K562 (cell line): ENCODE results near the gene ASS1. TPM values are rescaled to one million over a fixed set of nuclear protein-coding genes. Genes with fewer than 3 reads are reported as not detected.
A peak's percentile ranks its signal among the peaks of the same experiment; 100 is the strongest.

Experiments used
- ATAC-seq: fragments of 200-7000 bp; cut with Tn5 transposase; 3 replicates; pipeline ENCODE4 v1.9.1; 2020; ENCODE audit warnings: moderate library complexity
- BruUV-seq: library from RNA; stranded (reverse); fragments of 400-500 nt; replicated peaks from 2 replicates; lab custom pipeline; 2021; lab: Mats Ljungman, UMichigan
- CTCF ChIA-PET: fragments of 300-600 bp; formaldehyde crosslinking; extraction: SDS; loops from one replicate; lab custom pipeline; 2021; ENCODE audit warnings: low intra/inter-chr PET ratio; lab: Yijun Ruan, JAX
- POLR2A ChIA-PET: fragments of 300-600, 350-650 bp; sonication (Branson Sonifier 250); formaldehyde crosslinking; extraction: SDS; loops from one replicate; lab custom pipeline; 2021; ENCODE audit warnings: antibody characterized with exemption, inconsistent platforms; lab: Yijun Ruan, JAX
- DNase-seq, 4 experiments: peaks; one replicate each; pipeline versions ENCODE4 v3.0.0 to v3.0.0-alpha.2; 2011 to 2018; ENCODE audit warnings: low spot score in 3 of 4, mixed read lengths in 3 of 4; ENCODE audit errors: extremely low read depth in 1 of 4
- FAIRE-seq: peaks from 2 replicates; lab custom pipeline; 2011; peaks lifted over from hg19 to GRCh38; lab: Jason Lieb, UNC
- H2AFZ ChIP-seq: 2 replicates; pipeline ENCODE4 v1.6.0; 2011; ENCODE audit warnings: low read depth, low read length, control low read depth, inconsistent platforms
- H3K27ac ChIP-seq: fragments of 200-600 bp; 3 replicates; pipeline ENCODE4 v1.8.0; 2011; ENCODE audit warnings: low read depth, mild to moderate bottlenecking, control low read depth, inconsistent platforms, low read length, moderate library complexity, mixed read lengths; ENCODE audit errors: extremely low read depth
- H3K27me3 ChIP-seq, 2 experiments: fragments of 300-600 bp in 1 of 2; 2 replicates in 1 of 2; 3 replicates in 1 of 2; pipeline versions ENCODE4 v1.6.0 to v1.8.0; 2011; ENCODE audit warnings: inconsistent platforms in 2 of 2, low read length in 2 of 2, mild to moderate bottlenecking in 1 of 2, mixed read lengths in 1 of 2, moderate library complexity in 1 of 2; ENCODE audit not compliant: control insufficient read depth in 2 of 2, insufficient read depth in 2 of 2
- H3K36me3 ChIP-seq: fragments of 300-600 bp; 3 replicates; pipeline ENCODE4 v1.8.0; 2011; ENCODE audit warnings: mild to moderate bottlenecking, low read length, inconsistent platforms; ENCODE audit not compliant: control insufficient read depth, insufficient read depth
- H3K4me1 ChIP-seq, 2 experiments: fragments of 200-600 bp in 1 of 2; replicated peaks in 1 of 2; 2 replicates in 1 of 2; 3 replicates in 1 of 2; pipeline versions ENCODE4 v1.5.1 to v1.8.0; 2011; ENCODE audit warnings: inconsistent platforms in 2 of 2, low read length in 2 of 2, mild to moderate bottlenecking in 1 of 2, mixed read lengths in 1 of 2, moderate library complexity in 1 of 2; ENCODE audit not compliant: control insufficient read depth in 2 of 2, insufficient read depth in 2 of 2
- H3K4me2 ChIP-seq: 2 replicates; pipeline ENCODE4 v1.6.1; 2011; ENCODE audit warnings: low read length, control low read depth, inconsistent platforms, mixed read lengths; ENCODE audit not compliant: insufficient read depth
- H3K4me3 ChIP-seq: fragments of 200-600 bp; sonication (generic), shearing (Covaris generic); 2 replicates; pipeline ENCODE4 v1.5.1; 2016; ENCODE audit warnings: control low read depth, inconsistent platforms
- H3K79me2 ChIP-seq: fragments of 200-600 bp; 3 replicates; pipeline ENCODE4 v1.8.0; 2011; ENCODE audit warnings: low read length, inconsistent platforms; ENCODE audit not compliant: control insufficient read depth, insufficient read depth
- H3K9ac ChIP-seq, 2 experiments: 2 replicates each; pipeline versions ENCODE4 v1.6.0 to v1.6.1; 2011; ENCODE audit warnings: low read depth in 2 of 2, low read length in 2 of 2, control low read depth in 1 of 2, inconsistent platforms in 1 of 2, mild to moderate bottlenecking in 1 of 2, mixed read lengths in 1 of 2; ENCODE audit not compliant: insufficient read depth in 1 of 2
- H3K9me1 ChIP-seq: one replicate; pipeline ENCODE4 v1.6.0; 2011; ENCODE audit warnings: inconsistent platforms, mild to moderate bottlenecking, low read length, moderate library complexity; ENCODE audit not compliant: control insufficient read depth, insufficient read depth
- H3K9me3 ChIP-seq: replicated peaks from 2 replicates; pipeline ENCODE4 v1.5.1; 2011; ENCODE audit warnings: low read depth, low read length, inconsistent platforms; ENCODE audit not compliant: control insufficient read depth, insufficient read depth
- H4K20me1 ChIP-seq: replicated peaks from 2 replicates; pipeline ENCODE4 v1.6.1; 2011; ENCODE audit warnings: low read length, inconsistent platforms, mixed read lengths; ENCODE audit not compliant: control insufficient read depth, insufficient read depth
- CTCF ChIP-seq, 3 experiments: IDR thresholded peaks in 2 of 3; conservative IDR thresholded peaks in 1 of 3; 2 replicates each; pipeline ENCODE4 v1.5.1; 2011 to 2012; ENCODE audit warnings: low read length in 3 of 3, mild to moderate bottlenecking in 3 of 3, control low read depth in 2 of 3, improper control_type of control experiment in 1 of 3, inconsistent platforms in 1 of 3, low read depth in 1 of 3, mixed read lengths in 1 of 3, moderate library complexity in 1 of 3; ENCODE audit not compliant: insufficient read depth in 2 of 3
- DEAF1 ChIP-seq: fragments of 450-650 bp; formaldehyde crosslinking; IDR thresholded peaks from 2 replicates; pipeline ENCODE4 v1.4.0; 2020; ENCODE audit warnings: mild to moderate bottlenecking, moderate library complexity
- ERF ChIP-seq: fragments of 450-650 bp; formaldehyde crosslinking; IDR thresholded peaks from 2 replicates; pipeline ENCODE4 v1.4.0; 2020; ENCODE audit warnings: mild to moderate bottlenecking, mixed read lengths
- IFI16 ChIP-seq: fragments of 250-450 bp; sonication (Bioruptor Pico); IDR thresholded peaks from 2 replicates; pipeline ENCODE4 v2.1.2; 2022; ENCODE audit warnings: mild to moderate bottlenecking, inconsistent platforms
- L3MBTL2 ChIP-seq: fragments of 450-650 bp; IDR thresholded peaks from 2 replicates; pipeline ENCODE4 v1.6.1; 2016; ENCODE audit warnings: mild to moderate bottlenecking, moderate library complexity
- MYC ChIP-seq, 2 experiments: fragments of 250-450 bp in 1 of 2; sonication (Bioruptor Pico) in 1 of 2; IDR thresholded peaks; 2 replicates each; pipeline versions ENCODE4 v1.5.1 to v1.6.1; 2012 to 2021; ENCODE audit warnings: low read depth in 2 of 2, borderline replicate concordance in 1 of 2, improper control_type of control experiment in 1 of 2, low read length in 1 of 2, mild to moderate bottlenecking in 1 of 2, moderate library complexity in 1 of 2
- NCOA1 ChIP-seq: fragments of 450-650 bp; IDR thresholded peaks from 2 replicates; pipeline ENCODE4 v1.6.1; 2016; ENCODE audit warnings: low read depth
- SLC30A9 ChIP-seq: fragments of 250-450 bp; sonication (Bioruptor Pico); IDR thresholded peaks from 2 replicates; pipeline ENCODE4 v1.8.0; 2022; ENCODE audit warnings: mild to moderate bottlenecking, moderate library complexity
- SMAD2 ChIP-seq: fragments of 150-350 bp; IDR thresholded peaks from 2 replicates; pipeline ENCODE4 v1.6.1; 2014; ENCODE audit warnings: low read depth, mild to moderate bottlenecking, low read length
- SREBF1 ChIP-seq: fragments of 150-350 bp; IDR thresholded peaks from 2 replicates; pipeline ENCODE4 v1.6.1; 2014; ENCODE audit warnings: antibody characterized with exemption, low read depth, low read length, borderline replicate concordance
- SREBF2 ChIP-seq: sonication (generic); formaldehyde crosslinking; IDR thresholded peaks from 2 replicates; pipeline ENCODE4 v1.4.0; 2020; ENCODE audit warnings: mild to moderate bottlenecking, missing genetic modification reagents
- TEAD2 ChIP-seq: fragments of 450-650 bp; IDR thresholded peaks from 2 replicates; pipeline ENCODE4 v1.6.1; 2016; ENCODE audit warnings: missing genetic modification characterization, control low read depth, missing compliant biosample characterization
- ZC3H4 ChIP-seq: sonication (generic); formaldehyde crosslinking; IDR thresholded peaks from 2 replicates; pipeline ENCODE4 v1.9.0; 2021; ENCODE audit warnings: missing genetic modification reagents, borderline replicate concordance
- ZNF175 ChIP-seq: fragments of 200-800 bp; sonication (Bioruptor generic); IDR thresholded peaks from 2 replicates; pipeline ENCODE4 v1.6.1; 2016; ENCODE audit warnings: low read depth, mild to moderate bottlenecking, missing genetic modification characterization, missing compliant biosample characterization
- ZNF507 ChIP-seq: conservative IDR thresholded peaks from 2 replicates; pipeline ENCODE4 v1.6.1; 2017; ENCODE audit warnings: missing genetic modification characterization, missing compliant biosample characterization
- ZNF75A ChIP-seq: fragments of 450-650 bp; formaldehyde crosslinking; IDR thresholded peaks from 2 replicates; pipeline ENCODE4 v1.4.0; 2020; ENCODE audit warnings: mild to moderate bottlenecking
- WGBS: fragments of 100-300 bp; shearing (Covaris generic); methylation state at CpG from one replicate; pipeline ENCODE4 v1.1.6; 2016; ENCODE audit warnings: low coverage, mixed read lengths; ENCODE audit not compliant: insufficient coverage; ENCODE audit errors: missing lambda C conversion rate; 5-methylcytosine and 5-hydroxymethylcytosine counted together
- in situ Hi-C: fragments of 300-500 bp; cut with MboI; formaldehyde crosslinking; loops from 4 replicates; pipeline ENCODE4 v1.15.0; 2018; ENCODE audit warnings: inconsistent platforms, mixed read lengths
- intact Hi-C: fragments of 100-400 bp; cut with micrococcal nuclease; formaldehyde crosslinking; loops from 2 replicates; pipeline ENCODE4 v1.14.2; 2022
- polyA plus RNA-seq, 8 experiments: library from polyadenylated mRNA; depleted of rRNA in 4 of 8; stranded (reverse) in 5 of 8; unstranded in 3 of 8; fragments of >200 nt; fragmentation: Nextera tagmentation in 2 of 8; fragmentation: Illumina TruSeq in 1 of 8; extraction: Ambion mirVana in 2 of 8; extraction: Trizol in 1 of 8; gene quantifications; 2 replicates each; pipeline versions ENCODE4 v1.2.1 to v1.2.3, GENCODE V29; 2011 to 2014; ENCODE audit warnings: inconsistent platforms in 1 of 8, missing spikeins in 1 of 8
- total RNA-seq, 7 experiments: library from RNA; depleted of rRNA in 6 of 7; stranded (reverse); fragments of >200 nt in 6 of 7; fragmentation: Illumina TruSeq in 2 of 7; extraction: Trizol in 2 of 7; gene quantifications; 2 replicates each; pipeline versions ENCODE4 v1.2.1 to v1.2.3, GENCODE V29; 2011 to 2021; ENCODE audit warnings: low replicate concordance in 1 of 7

Gene ASS1
- total and polyA plus RNA-seq, 9 of the 15 experiments (the other 6 are each of a cell fraction or from before 2014, with no cell fraction given), result 1.5 to 5.7 (median 3.7) TPM

DNA sequence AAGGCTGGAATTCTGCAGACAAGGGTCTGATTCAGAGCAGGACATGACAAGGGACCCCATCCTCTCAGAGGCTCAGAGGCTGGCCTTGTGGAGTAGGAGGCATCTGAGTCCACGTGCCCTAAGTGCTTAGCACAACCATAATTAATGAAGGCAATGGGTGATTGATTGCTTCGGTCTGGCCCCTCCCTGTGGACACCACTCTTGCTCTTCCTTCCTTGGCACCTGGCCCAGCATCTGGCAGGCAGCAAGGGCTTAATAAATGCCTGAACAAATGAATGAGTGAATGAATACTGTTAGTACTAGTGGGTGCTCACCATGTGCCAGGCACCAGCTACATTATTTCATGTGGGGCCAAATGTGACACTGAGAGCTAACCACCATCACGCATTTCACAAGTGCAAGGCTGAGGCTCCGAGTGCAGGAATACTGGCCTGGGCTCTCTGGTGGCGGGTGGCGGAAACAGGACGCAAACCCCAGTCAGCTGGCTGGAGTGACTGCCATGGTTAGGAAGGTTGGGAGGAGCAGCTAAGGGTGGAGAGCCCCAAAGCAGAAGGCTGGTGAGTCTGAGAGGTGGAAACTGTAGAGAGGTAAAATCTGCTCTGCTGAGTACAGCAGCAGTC is 53.6 kb downstream of the ASS1 start (continued):
- TF ChIP-seq DEAF1 (CRISPR knock-in tag), result no peak
- no peak for TF ChIP-seq ZC3H4
- TF ChIP-seq SREBF2 (CRISPR knock-in tag), result no peak
- 0 out of 2 replicates have a peak, but pooled peaks have one; percentile 34 for TF ChIP-seq L3MBTL2

GRCh38 chr9:130498918-130499698 is 54.3 kb downstream of the ASS1 start:
- DNase-seq (no peak), FAIRE-seq (no peak), ATAC-seq (no peak)
- CTCF ChIA-PET, result no interaction called here
- no TSS peak for BruUV-seq
- Histone ChIP-seq H3K4me2 (no peak overlapping the region), H3K27ac (no peak overlapping the region), H4K20me1 (no peaks in the 10 kb centered on the region), H3K4me1 (peaks cover 2% of the 10 kb centered on the region in 2 experiments; a peak in 3 of 5 replicates), H2AFZ (peak overlapping the region; percentile 85; the same call in 1 of the 2 replicates), H3K79me2 (no peaks in the 10 kb centered on the region), H3K4me3 (no peak overlapping the region), H3K36me3 (no peaks in the 10 kb centered on the region), H3K9me1 (peaks cover 2% of the 10 kb centered on the region), H3K9ac (peak overlapping the region in 1 of 2 experiments; percentile 37; a peak in 1 of 4 replicates), H3K27me3 (no peaks in the 10 kb centered on the region), H3K9me3 (peaks cover 8% of the 10 kb centered on the region)
- 40% methylated on average over 8 of the region's 9 CpGs for WGBS
- in situ Hi-C loops (no loop called here), intact Hi-C loops (no loop called here)
- POLR2A ChIA-PET, result interaction anchor here (0.7 to 1.1 kb wide), 5 partner anchors 11 to 95 kb away, joined by 3 to 4 read pairs (median 4); no protein-coding TSS in a partner anchor
- TF ChIP-seq MYC (IDR thresholded peaks at IDR 0.05; ENCODE audit: low read depth, low read length) (no peak), MYC (CRISPR knock-in tag; IDR thresholded peaks at IDR 0.05; ENCODE audit: borderline replicate concordance, low read depth) (no peak), NCOA1 (no peak), IFI16 (no peak), CTCF (IDR thresholded peaks at IDR 0.05 in 2 of 3, conservative IDR thresholded peaks at IDR 0.05 in 1 of 3; ENCODE audit: insufficient read depth in 2 of 3, low read depth in 1 of 3, low read length in 3 of 3) (no peak), ZNF75A (CRISPR knock-in tag) (no peak), SREBF1 (no peak), SLC30A9 (CRISPR knock-in tag) (no peak), SMAD2 (no peak), ERF (CRISPR knock-in tag) (no peak), TEAD2 (tag) (no peak), ZNF175 (no peak), ZNF507 (tag) (no peak)
